ENCODE data around the gene TRIM14.

The TRIM14 gene

DNA sequence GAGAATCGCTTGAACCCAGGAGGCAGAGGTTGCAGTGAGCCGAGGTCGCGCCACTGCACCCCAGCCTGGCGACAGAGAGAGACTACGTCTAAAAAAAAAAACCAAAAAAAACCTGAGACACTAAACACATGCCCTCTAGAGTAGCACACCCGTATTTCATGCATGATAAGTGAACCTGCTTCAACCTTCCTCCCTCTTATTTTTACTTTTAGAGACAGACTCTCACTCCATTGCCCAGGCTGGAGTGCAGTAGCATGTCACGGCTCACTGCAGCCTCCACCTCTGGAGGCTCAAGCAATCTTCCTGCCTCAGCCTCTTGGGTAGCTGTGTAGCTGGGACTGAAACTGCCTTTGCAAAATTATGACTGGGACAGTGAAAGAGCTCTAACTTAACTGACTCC is 80.1 kb downstream of the TRIM14 start:
- Histone ChIP-seq H3K36me3 (ENCODE audit: low read length) (no peaks in the 10 kb centered on the region), H3K4me3 (ENCODE audit: insufficient read depth, low read length, poor library complexity, severe bottlenecking) (no peak overlapping the region), H3K79me2 (ENCODE audit: insufficient read depth, low read length) (no peaks in the 10 kb centered on the region), H2AFZ (ENCODE audit: low read depth, low read length, severe bottlenecking) (no peak overlapping the region), H3K9me3 (ENCODE audit: insufficient read depth, low read length) (no peaks in the 10 kb centered on the region), H3K27ac (ENCODE audit: low read depth, low read length) (no peak overlapping the region), H4K20me1 (ENCODE audit: low read depth, low read length) (no peaks in the 10 kb centered on the region), H3K9me2 (replicated peaks; ENCODE audit: insufficient read depth, low read length) (no peaks in the 10 kb centered on the region), H3F3A (ENCODE audit: insufficient read depth) (no peaks in the 10 kb centered on the region), H3K9ac (ENCODE audit: low read length) (no peak overlapping the region), H3K4me2 (ENCODE audit: low read depth, low read length, poor library complexity, severe bottlenecking) (no peak overlapping the region), H3K27me3 (ENCODE audit: low read length) (no peaks in the 10 kb centered on the region)
- TF ChIP-seq, protein P1, sequence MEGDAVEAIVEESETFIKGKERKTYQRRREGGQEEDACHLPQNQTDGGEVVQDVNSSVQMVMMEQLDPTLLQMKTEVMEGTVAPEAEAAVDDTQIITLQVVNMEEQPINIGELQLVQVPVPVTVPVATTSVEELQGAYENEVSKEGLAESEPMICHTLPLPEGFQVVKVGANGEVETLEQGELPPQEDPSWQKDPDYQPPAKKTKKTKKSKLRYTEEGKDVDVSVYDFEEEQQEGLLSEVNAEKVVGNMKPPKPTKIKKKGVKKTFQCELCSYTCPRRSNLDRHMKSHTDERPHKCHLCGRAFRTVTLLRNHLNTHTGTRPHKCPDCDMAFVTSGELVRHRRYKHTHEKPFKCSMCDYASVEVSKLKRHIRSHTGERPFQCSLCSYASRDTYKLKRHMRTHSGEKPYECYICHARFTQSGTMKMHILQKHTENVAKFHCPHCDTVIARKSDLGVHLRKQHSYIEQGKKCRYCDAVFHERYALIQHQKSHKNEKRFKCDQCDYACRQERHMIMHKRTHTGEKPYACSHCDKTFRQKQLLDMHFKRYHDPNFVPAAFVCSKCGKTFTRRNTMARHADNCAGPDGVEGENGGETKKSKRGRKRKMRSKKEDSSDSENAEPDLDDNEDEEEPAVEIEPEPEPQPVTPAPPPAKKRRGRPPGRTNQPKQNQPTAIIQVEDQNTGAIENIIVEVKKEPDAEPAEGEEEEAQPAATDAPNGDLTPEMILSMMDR (IDR thresholded peaks at IDR 0.05; ENCODE audit: insufficient read depth, low read length, poor library complexity, severe bottlenecking): no peak
- no peak for TF ChIP-seq EZH2phosphoT487 (conservative IDR thresholded peaks at IDR 0.05; ENCODE audit: low read length)

DNA sequence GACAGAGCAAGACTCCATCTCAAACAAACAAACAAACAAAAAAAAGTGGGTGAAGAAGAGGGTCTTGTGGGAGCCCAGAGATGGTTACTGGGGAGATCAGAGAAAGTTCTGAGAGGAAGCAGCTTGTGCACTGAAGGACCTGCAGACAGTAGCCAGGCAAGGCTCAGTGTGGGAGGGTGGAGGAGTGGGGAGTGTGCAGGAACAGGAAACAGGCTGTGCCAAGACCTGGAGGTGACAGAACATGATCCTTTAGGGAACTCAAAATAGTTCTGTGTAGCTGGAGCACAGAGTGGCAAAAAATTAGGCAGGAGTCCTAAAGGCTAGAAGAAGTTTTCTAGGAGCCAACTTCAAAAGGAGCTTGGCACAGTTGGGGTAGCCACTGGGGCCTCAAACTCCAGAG is 81.7 kb downstream of the TRIM14 start:
- Histone ChIP-seq H3K79me2 (ENCODE audit: insufficient read depth, low read length) (no peaks in the 10 kb centered on the region), H3K9me2 (replicated peaks; ENCODE audit: insufficient read depth, low read length) (no peaks in the 10 kb centered on the region), H2AFZ (ENCODE audit: low read depth, low read length, severe bottlenecking) (no peak overlapping the region), H3K4me2 (ENCODE audit: low read depth, low read length, poor library complexity, severe bottlenecking) (no peak overlapping the region), H3K36me3 (ENCODE audit: low read length) (no peaks in the 10 kb centered on the region), H3K4me3 (ENCODE audit: insufficient read depth, low read length, poor library complexity, severe bottlenecking) (no peak overlapping the region), H3F3A (ENCODE audit: insufficient read depth) (no peaks in the 10 kb centered on the region), H3K27ac (ENCODE audit: low read depth, low read length) (no peak overlapping the region), H4K20me1 (ENCODE audit: low read depth, low read length) (no peaks in the 10 kb centered on the region), H3K9ac (ENCODE audit: low read length) (no peak overlapping the region), H3K27me3 (ENCODE audit: low read length) (no peaks in the 10 kb centered on the region), H3K9me3 (ENCODE audit: insufficient read depth, low read length) (no peaks in the 10 kb centered on the region)
- TF ChIP-seq, protein P1 (IDR thresholded peaks at IDR 0.05; ENCODE audit: insufficient read depth, low read length, poor library complexity, severe bottlenecking): no peak
- TF ChIP-seq EZH2phosphoT487 (conservative IDR thresholded peaks at IDR 0.05; ENCODE audit: low read length): no peak

DNA sequence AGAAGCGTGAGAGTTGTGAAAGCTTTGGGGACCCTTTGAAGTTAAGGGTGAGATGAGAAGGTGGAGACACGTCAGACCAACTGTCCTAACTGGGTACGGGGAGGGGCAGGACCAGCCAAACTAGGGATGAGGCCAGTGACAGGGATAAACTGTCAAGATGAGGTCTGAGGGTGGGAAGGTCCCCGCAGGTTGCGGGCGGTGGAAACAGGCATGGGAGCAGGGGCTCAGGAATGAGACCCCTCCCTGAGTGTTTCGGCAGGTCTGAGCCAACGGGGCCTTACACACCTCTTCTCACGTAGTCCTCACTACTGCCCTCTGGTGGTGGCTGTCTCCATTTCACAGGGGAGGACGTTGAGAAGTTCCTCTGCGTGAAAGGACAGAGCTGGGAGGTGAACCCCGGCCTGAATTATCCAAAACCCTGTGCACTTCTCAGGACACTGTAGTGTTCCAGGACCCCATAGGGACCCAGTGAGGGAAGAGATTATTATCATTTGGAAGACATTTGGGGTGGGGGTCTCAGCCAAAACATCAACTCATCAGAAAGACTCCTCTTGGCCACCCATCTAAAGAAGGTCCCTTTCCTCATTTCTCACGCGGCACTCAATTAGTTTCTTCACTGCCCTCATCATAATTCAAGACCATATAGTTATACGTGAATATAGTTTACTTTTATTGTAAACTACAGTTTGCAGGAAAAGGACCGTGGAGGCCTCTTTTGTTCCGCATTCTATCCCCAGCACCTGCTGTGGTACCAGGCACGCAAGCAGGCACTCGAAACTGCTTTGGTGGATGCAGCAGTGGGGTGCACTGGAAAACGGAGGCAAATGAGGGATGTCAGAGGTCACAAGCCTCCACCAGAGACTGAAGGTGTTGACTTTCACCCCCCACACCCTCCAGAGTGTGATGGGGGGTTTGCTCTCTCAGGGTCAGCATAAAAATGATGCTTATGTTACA is 84.2 kb downstream of the TRIM14 start:
- peak overlapping the region; percentile 80 for H2AFZ ChIP-seq (ENCODE audit: low read depth, low read length, severe bottlenecking)
- no peaks in the 10 kb centered on the region for H3K9me2 ChIP-seq (replicated peaks; ENCODE audit: insufficient read depth, low read length)
- no peaks in the 10 kb centered on the region for H3K9me3 ChIP-seq (ENCODE audit: insufficient read depth, low read length)
- H3F3A ChIP-seq (ENCODE audit: insufficient read depth): no peaks in the 10 kb centered on the region
- no peaks in the 10 kb centered on the region for H3K79me2 ChIP-seq (ENCODE audit: insufficient read depth, low read length)
- TF ChIP-seq EZH2phosphoT487 (conservative IDR thresholded peaks at IDR 0.05; ENCODE audit: low read length): no peak
- TF ChIP-seq, protein P1 (IDR thresholded peaks at IDR 0.05; ENCODE audit: insufficient read depth, low read length, poor library complexity, severe bottlenecking): peak; percentile 71
- H3K4me2 ChIP-seq (ENCODE audit: low read depth, low read length, poor library complexity, severe bottlenecking): peak overlapping the region; percentile 54
- no peak overlapping the region for H3K4me3 ChIP-seq (ENCODE audit: insufficient read depth, low read length, poor library complexity, severe bottlenecking)
- H3K36me3 ChIP-seq (ENCODE audit: low read length): no peaks in the 10 kb centered on the region
- no peak overlapping the region; the same call in 1 of the 2 replicates for H3K9ac ChIP-seq (ENCODE audit: low read length)
- H3K27me3 ChIP-seq (ENCODE audit: low read length): no peaks in the 10 kb centered on the region
- no peak overlapping the region for H3K27ac ChIP-seq (ENCODE audit: low read depth, low read length)
- H4K20me1 ChIP-seq (ENCODE audit: low read depth, low read length): no peaks in the 10 kb centered on the region

Data from SU-DHL-6 (cell line).